ENCODE measurements around the gene IL34. TPM values are rescaled to one million over a fixed set of nuclear protein-coding genes. Genes with fewer than 3 reads are reported as not detected.
A peak's percentile ranks its signal among the peaks of the same experiment; 100 is the strongest.

Gene IL34
- total RNA-seq, 1 experiment from 2014 or later, result not detected

DNA sequence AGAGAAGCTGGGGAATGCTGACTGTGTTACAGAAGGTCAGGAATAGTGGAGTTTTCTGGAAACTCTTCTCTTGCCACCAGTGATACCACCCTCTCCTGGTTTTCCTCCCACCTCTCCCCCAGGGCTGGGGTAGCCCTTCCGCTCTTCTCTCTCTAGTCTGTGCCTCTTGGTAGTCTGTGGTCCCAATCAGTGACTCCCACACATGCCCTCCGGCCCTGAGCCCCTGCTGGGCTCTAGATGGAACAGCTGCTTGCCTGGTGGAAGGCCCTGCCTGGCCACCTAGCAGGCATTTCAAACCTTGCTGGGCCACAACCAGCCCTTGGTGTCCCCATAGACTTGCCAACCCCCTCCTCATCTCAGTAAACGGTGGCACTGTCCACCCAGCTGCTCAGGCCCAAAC, 54.7 kb downstream of the IL34 start:
- no peak for DNase-seq (ENCODE audit: low spot score)

DNA sequence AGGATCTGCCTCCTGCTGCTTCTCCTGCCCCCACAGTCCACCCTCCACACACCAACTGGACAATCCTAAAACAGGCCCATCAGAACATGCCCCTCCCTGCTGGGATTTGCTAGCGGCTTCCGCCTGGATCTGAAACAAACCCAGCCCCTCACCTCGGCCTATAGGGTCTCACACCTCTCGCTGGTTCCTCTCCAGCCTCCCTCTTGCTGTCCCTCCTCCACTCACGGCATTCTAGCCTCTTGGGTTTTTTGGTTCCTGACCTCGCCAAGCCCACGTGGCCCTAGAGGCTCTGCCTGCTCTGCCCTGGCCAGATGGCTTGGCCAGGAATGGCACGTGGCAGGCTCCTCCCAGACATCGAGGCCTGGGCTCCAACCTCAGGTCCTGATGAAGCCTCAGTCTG, 55.2 kb downstream of the IL34 start:
- no peak for DNase-seq (ENCODE audit: low spot score)

DNA sequence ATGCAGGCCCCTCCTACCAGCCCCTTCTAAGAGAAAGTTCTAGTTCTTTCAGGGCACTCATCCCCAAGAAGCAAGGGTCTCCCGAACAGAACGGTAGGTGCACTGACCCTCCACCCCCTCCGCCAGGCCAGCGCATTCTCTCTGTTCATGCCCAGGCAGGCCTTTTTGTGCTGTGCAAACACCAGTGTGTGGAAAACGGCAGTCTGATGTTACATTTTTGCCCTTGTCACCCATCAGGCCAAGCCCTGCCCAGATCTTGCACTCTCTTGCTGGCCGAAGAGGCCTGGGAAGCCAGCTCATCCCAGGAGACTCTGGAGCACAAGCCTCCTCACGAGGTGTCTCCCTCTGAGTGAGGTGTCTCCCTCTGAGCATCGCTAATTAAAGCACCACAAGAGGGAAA, 55.6 kb downstream of the IL34 start:
- DNase-seq (ENCODE audit: low spot score), result no peak

DNA sequence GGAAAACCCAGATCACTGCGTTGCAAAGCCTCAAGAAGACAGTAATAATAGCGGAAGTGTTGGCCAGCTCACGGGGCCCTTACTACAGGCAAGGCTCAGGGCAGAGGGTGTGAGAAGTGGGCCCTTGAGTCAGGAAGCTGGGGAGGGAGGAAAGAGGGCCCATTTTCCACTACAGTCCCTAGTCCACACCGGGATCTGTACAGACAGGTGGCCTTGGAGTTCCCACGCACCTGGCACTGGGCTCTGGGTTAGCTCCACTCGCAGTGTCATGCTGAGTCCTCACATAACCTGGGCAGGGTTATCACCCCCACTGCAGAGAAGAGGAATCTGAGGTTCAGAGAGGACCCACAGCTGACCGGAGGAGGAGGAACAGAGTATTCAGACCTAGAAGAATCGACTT, 56.3 kb downstream of the IL34 start:
- no peak for DNase-seq (ENCODE audit: low spot score)

DNA sequence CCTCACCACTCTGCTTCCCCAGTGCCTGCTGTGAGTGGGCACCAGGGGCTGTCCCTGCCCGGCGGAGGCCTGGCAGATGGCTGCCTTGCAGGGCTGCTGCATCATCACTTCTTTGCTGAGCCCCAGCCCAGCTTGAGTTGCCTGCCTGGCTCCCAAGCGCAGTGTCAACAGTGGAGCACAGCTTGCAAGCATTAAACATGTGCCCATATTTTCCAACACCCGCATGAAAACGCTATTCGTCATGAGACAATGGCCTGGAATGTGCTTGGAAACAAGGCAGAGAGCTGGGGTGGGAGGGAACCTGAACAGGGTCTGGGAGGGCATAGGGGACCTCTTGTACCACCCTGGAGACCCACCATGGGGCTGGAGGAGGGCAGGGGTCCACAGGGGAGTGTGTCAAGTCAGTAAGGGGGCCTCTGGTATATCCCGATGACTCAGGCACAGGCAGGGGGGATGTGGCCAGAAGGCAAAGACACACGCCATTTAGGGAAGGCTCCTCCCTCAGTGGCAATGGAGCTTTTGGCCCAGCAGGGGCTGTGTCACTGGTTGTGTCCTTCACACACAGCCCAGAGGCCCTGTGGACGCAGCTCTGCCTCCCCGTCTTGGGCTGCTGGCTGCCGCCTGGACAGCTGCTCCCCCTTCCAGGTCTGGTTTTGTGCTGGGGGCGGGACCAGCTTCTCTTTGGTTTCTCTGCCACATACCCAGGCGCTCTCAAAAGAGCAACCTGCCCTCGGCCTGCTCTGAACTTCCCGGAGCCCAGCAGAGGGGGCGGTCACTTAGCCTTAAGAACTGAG, 56.9 kb downstream of the IL34 start:
- DNase-seq (ENCODE audit: low spot score), result peak; percentile 83

DNA sequence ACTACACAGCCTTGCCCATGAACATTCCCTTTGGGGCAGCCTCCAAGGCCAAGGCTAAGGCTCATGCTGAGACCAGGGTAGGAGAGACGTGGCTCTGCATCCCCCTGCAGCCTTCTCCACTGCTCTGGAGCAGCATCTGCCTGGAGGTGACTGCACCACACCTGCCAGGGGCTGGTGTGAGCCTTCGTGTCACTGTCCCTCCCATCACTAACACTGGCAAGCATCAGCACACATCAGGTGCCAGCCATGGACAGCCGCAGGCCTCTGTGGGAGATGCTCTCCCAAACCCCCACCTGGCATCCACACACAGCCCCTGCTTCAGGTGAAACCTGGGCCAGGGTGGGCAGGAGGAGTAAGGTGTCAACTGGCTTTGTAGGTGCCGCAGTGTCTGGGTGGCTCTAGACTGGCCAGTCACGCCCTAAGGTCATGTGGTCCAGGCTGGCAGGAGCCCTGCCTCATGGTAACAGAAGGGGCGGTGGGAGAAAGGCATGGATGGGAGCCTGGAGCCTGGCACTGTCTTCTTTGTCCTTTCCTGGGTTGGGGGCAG, 57.5 kb downstream of the IL34 start:
- DNase-seq (ENCODE audit: low spot score), result no peak

DNA sequence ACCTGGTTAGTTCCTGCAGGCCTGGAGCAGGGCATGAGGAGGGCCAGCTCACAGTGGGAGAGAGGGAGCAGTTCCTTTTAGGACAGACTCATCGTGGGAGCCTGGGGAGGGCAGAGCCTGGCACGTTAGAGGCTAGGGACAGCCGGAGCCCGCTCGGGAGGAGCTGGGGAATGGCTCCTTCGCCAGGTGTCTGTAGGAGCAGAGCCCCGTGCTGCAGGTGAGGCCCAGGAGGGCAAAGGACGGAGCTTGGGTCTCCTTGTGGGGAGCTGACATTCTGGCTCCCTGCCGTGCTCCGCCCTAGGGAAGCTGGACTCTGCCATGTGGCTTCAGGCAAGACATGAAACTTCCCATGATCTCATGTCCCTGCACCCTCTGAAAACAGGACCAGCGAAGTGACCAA, 58.2 kb downstream of the IL34 start:
- DNase-seq (ENCODE audit: low spot score), result no peak

DNA sequence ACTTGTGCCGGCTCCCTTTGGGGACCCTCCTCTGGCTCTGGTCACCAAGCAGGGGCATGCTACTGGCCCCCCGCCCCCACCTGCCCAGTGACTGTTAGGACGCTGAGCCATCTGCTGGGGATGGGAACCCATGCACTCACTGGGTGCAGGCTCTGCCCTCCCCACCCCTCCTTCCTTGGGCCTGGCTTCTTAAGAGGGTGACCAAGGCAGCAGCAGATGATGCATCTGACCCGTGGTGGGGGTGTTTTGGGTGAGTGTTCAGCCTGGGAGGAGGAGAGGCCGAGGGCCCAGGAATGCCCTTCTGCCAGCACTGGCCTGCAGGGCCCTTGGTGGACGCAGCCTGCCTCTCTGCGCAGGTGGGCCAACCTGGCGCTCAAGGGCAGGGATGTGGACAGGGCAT, 58.7 kb downstream of the IL34 start:
- DNase-seq (ENCODE audit: low spot score), result no peak

DNA sequence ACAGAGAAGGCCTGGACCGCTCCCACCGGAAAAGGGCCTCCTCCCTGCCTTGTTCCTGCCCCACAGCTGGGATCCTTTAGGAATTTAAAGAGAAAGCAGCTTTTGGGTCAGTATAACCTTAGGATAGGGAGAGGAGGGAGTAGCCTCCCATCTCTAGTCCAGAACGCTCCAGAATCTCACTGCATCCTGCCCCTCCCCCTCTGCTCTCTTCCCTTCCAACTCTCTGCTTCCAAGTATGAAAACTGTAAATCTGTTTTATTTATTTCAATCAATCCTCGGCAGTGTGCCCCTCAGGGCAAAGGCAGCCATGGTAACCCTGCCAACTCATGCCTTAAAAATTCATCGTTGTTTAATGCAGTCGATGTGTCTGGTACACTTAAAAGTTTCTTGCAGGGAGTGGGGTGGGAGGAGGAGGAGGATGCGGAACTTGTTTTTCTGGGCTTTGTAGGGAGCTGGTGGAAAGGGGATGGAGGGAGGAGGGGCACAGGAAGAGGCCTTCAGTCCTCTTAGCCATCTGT, 60.6 kb downstream of the IL34 start:
- peak; percentile 80 for DNase-seq (ENCODE audit: low spot score)

DNA sequence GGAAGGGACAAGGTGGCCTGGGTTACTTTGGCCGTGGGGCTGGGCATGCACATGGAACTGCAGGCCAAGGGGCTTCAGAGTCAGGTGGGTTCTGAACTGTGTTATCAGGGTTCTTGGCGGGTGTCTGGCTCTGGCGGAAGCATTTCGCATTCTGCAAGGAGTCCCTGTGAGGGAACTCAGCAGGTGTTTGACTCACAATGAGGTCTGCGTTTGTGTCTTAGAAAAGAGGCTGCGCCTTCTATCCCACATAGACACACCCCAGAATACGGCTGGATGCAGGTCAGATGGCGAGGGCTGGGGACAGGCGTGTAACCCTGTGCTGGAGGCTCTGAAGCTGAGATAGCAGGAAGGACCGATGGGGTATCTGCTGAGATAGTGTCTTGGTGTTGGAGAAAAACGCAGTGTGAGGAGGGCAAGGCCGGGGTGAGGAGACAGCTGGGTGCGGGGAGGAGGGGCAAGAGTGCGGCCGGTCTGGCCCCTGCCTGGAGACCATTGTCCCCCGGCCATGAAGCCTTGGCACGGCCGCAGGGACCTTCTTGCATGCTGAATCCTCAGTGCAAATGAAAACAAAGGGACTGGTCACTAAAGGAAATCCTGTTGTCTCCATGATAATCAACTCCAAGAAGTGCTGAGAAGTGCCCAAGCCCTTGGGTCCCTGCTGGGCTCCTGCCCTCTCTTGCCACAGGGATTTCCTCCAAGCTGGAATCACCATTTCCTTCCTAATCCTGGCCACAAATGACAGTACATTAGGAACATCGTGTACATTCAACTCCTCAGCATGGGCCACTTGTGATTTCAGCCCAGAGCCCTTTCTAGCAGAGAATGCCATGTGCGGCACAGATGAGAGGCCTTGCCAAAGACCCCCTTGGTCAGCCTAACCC, 62.2 kb downstream of the IL34 start:
- DNase-seq (ENCODE audit: low spot score), result no peak

DNA sequence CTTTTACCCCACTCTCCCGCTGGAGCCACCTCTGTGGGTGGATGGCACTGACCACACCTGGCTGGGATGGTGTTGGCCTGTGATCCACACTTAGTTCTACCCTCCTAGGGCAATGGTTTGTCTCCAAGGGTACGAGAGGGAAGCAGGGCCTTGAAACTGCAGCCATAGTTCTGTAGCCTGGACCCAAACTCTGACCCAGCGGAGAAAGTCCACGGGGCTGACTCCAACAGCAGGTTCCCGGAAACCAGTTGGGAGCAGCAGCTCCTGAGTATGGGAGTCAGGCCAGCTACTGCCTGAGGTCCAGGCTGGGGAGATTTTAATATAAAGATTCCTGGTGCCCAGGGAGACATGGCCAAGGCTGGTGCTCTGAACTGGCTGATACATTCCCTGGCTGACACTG, 63.1 kb downstream of the IL34 start:
- no peak for DNase-seq (ENCODE audit: low spot score)

DNA sequence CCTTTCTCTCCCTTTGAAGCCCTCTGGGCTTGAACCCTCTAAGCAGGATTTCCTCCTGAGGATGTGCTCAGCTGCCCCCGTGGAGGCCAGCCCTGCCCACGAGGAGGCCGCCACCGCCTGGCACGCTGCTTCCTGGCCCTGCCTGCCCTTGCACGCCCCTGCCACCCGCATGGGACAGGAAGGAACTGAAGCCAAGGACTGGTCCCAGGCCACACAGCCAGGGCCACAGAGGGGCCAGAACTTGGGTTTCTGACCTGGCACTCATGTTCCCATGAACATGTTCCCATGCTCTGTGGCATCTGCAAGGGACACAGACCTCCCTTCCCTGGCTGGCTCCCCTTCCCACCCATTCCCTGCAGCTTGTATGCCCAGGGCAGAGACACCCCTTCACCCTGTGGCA, 63.6 kb downstream of the IL34 start:
- no peak for DNase-seq (ENCODE audit: low spot score)

Other genes starting within 250 kb of the IL34 start
- gene ST3GAL2, start 207.5 kb upstream of the IL34 start, total RNA-seq (2014; rRNA removed; shearing (Covaris generic)), result 20.8 and 30.6 TPM in 2 replicates
- gene FCSK, start 192.0 kb upstream of the IL34 start, total RNA-seq (2014; rRNA removed; shearing (Covaris generic)), result 2.0 and 2.9 TPM in 2 replicates
- gene COG4, start 123.0 kb upstream of the IL34 start, total RNA-seq (2014; rRNA removed; shearing (Covaris generic)), result 59.6 and 69.6 TPM in 2 replicates
- 133 and 180 TPM in 2 replicates for gene SF3B3, start 122.7 kb upstream of the IL34 start, total RNA-seq (2014; rRNA removed; shearing (Covaris generic))
- 8.6 and 13.9 TPM in 2 replicates for gene MTSS2, start 39.5 kb downstream of the IL34 start, total RNA-seq (2014; rRNA removed; shearing (Covaris generic))
- 25.5 and 28.1 TPM in 2 replicates for gene VAC14, start 154.6 kb downstream of the IL34 start, total RNA-seq (2014; rRNA removed; shearing (Covaris generic))

All from H4 (cell line).